AG04449 (cell line): ENCODE results near the gene VPS52.

Experiments
- CTCF ChIA-PET: fragments of 350-600 bp; formaldehyde crosslinking; extraction: SDS; loops from one replicate; lab custom pipeline; 2021; ENCODE audit warnings: antibody characterized with exemption; lab: Yijun Ruan, JAX
- POLR2A ChIA-PET: fragments of 400-600, 350-600 bp; formaldehyde crosslinking; extraction: SDS; loops from one replicate; lab custom pipeline; 2020; ENCODE audit warnings: antibody characterized with exemption, inconsistent platforms; lab: Yijun Ruan, JAX
- DNase-seq: peaks from one replicate; pipeline ENCODE4 v3.0.0-alpha.2; 2010; ENCODE audit warnings: low read depth, low spot score
- H3K4me3 ChIP-seq: 2 replicates; pipeline ENCODE4 v1.5.1; 2011; ENCODE audit warnings: low read depth, mild to moderate bottlenecking, control low read depth, low read length
- TF ChIP-seq, protein P1 (sequence below): IDR thresholded peaks from one replicate; pipeline ENCODE4 v1.5.1; 2011; ENCODE audit warnings: mild to moderate bottlenecking, moderate library complexity, low read length, control low read depth, inconsistent platforms; ENCODE audit not compliant: insufficient read depth; ENCODE audit errors: missing control alignments

The VPS52 gene

GRCh38 chr6:33318426-33319073 is 46.9 kb upstream of the VPS52 start:
- ChIA-PET CTCF (interaction anchor here (0.7 to 4.0 kb wide), 7 partner anchors 17 to 107 kb away, joined by 3 to 14 read pairs (median 6); no protein-coding TSS in a partner anchor), POLR2A (interaction anchor here (0.7 to 2.1 kb wide), 8 partner anchors 11 to 347 kb away, joined by 3 to 11 read pairs (median 4); partner anchors contain the start of genes PFDN6, RGL2 and WDR46)
- TF ChIP-seq, protein P1, sequence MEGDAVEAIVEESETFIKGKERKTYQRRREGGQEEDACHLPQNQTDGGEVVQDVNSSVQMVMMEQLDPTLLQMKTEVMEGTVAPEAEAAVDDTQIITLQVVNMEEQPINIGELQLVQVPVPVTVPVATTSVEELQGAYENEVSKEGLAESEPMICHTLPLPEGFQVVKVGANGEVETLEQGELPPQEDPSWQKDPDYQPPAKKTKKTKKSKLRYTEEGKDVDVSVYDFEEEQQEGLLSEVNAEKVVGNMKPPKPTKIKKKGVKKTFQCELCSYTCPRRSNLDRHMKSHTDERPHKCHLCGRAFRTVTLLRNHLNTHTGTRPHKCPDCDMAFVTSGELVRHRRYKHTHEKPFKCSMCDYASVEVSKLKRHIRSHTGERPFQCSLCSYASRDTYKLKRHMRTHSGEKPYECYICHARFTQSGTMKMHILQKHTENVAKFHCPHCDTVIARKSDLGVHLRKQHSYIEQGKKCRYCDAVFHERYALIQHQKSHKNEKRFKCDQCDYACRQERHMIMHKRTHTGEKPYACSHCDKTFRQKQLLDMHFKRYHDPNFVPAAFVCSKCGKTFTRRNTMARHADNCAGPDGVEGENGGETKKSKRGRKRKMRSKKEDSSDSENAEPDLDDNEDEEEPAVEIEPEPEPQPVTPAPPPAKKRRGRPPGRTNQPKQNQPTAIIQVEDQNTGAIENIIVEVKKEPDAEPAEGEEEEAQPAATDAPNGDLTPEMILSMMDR, result no peak
- peak overlapping the region; percentile 67 for H3K4me3 ChIP-seq
- no peak for DNase-seq

DNA sequence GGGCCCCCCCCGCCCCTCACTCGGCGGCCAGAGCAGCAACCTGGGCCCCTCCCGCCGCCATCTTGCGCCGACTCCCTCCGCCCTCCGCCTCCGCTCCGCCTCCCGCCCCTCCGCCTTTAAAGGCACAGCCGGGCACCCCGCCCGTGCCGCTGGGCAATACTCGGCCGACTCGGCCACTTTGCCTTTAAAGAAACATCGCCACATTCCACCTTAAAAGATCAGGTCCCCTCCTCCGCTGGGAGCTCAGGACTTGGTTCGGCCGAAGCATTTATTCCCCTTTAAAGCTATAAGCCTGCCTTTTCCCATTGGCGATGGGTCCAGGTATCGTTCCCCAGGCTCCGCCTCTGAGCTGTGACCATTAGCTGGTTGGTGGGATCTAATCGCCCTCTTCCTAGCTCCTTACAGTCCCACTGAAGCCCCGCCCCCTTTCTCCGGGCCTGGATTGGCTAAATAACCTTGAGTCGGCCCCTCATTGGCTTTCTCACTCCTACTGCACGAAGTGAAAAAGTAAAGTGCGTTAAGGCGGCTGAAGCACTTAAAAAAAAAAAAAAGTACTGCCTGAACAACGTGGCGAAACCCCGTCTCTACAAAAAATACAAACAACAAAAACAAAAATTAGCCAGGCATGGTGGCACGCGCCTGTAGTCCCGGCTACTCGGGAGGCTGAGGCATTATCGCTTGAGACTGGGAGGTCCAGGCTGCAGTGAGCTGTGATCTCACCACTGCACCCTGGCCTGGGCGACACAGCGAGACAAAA is 46.2 kb upstream of the VPS52 start, which contains the start of gene ZBTB22:
TSS of gene ZBTB22 (minus strand) at position 76 of the 757 bp plus-strand sequence. CDS start 828 bp downstream, outside the sequence.
- DNase-seq, result peak; percentile 95
- CTCF ChIA-PET, result interaction anchor here (1.1 to 4.0 kb wide), 5 partner anchors 18 to 108 kb away, joined by 3 to 14 read pairs (median 6); no protein-coding TSS in a partner anchor
- peak within 1 kb of the TSS; percentile 67 for H3K4me3 ChIP-seq
- POLR2A ChIA-PET, result interaction anchor here (0.6 to 2.1 kb wide), 11 partner anchors 10 to 346 kb away, joined by 3 to 11 read pairs (median 3); partner anchors contain the start of genes B3GALT4, ITPR3, PFDN6 and RGL2
- TF ChIP-seq, protein P1, result no peak

- H3K4me3 ChIP-seq, result peak overlapping the region; percentile 67
- CTCF ChIA-PET, result interaction anchor here (0.9 to 4.0 kb wide), 3 partner anchors 18 to 73 kb away, joined by 3 to 14 read pairs (median 6); partner anchors contain the start of gene RGL2
- TF ChIP-seq, protein P1, result no peak
- DNase-seq, result no peak
- POLR2A ChIA-PET, result interaction anchor here (0.7 to 2.1 kb wide), 7 partner anchors 9 to 346 kb away, joined by 3 to 11 read pairs (median 5); partner anchors contain the start of genes B3GALT4, ITPR3 and RGL2
These were observed 45.7 kb upstream of the VPS52 start for GRCh38 chr6:33317419-33317668.

GRCh38 chr6:33316603-33317418 is 45.1 kb upstream of the VPS52 start:
- POLR2A ChIA-PET, result interaction anchor here (0.7 to 2.1 kb wide), 4 partner anchors 9 to 304 kb away, joined by 3 to 11 read pairs (median 4); partner anchors contain the start of genes ITPR3 and RGL2
- TF ChIP-seq, protein P1, result no peak
- no peak for DNase-seq
- CTCF ChIA-PET, result interaction anchor here (0.8 to 4.0 kb wide), 4 partner anchors 17 to 74 kb away, joined by 3 to 14 read pairs (median 4); partner anchors contain the start of gene RGL2
- peak overlapping the region; percentile 67 for H3K4me3 ChIP-seq

DNA sequence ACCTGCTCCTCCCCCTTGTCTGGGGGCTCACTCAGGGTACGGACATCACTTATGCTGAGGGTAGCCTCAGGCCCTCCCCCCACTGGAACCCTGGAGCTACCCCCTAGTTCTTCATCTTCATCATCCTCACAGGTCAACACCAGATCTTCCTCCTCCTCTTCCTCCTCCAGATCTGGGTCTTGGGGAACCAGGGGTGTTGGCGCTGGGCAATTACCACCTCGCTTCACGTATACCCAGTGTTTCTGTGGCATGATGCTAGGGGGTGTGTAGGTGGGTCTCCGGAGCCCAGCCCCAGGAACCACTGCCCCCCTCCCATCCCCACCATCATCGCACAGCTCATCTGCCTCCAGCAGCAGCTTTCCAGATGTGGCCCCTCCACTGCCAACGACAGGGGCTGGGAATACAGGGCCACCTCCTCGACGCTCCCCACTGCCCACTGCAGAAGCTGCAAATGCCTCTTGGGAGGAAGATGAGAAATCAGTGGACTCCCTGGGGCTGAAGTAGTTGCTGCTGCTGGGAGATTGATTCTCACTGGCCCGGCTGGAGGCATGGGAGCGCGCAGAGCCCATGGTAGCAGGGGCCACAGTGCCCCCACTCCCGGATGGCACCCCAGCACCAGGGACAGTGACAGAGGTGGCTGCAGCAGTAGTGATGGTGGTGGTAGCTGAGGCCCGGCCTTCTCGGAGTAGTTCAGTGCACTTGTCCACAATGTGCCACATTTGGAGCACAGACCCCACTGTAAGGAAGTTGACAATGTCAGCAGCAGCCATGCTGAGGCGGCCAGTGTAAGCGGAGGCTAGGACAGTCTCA is 44.3 kb upstream of the VPS52 start:
- H3K4me3 ChIP-seq, result no peak overlapping the region
- TF ChIP-seq, protein P1, result no peak
- POLR2A ChIA-PET, result no interaction called here
- CTCF ChIA-PET, result interaction anchor here (0.8 to 4.0 kb wide), 2 partner anchors 16 to 75 kb away, joined by 3 to 14 read pairs; no protein-coding TSS in a partner anchor
- DNase-seq, result no peak
